Body of pancreas (tissue), 4 donors: Measurements from ENCODE around the gene UBA3.

Source experiments
- POLR2A ChIP-seq, 3 donors: fragments of 450-650 bp; IDR thresholded peaks; one replicate each; pipeline ENCODE4 v1.6.1; 2016; ENCODE audit warnings: antibody characterized with exemption in 3 of 3, mild to moderate bottlenecking in 2 of 3
- TF ChIP-seq, protein P1 (sequence below), 7 experiments: fragments of 450-650 bp in 4 of 7; fragments of 200-600 bp in 3 of 7; sonication (generic) in 3 of 7; IDR thresholded peaks; one replicate each; pipeline ENCODE4 v1.5.1; 2016 to 2019; ENCODE audit warnings: antibody characterized with exemption in 7 of 7

DNA sequence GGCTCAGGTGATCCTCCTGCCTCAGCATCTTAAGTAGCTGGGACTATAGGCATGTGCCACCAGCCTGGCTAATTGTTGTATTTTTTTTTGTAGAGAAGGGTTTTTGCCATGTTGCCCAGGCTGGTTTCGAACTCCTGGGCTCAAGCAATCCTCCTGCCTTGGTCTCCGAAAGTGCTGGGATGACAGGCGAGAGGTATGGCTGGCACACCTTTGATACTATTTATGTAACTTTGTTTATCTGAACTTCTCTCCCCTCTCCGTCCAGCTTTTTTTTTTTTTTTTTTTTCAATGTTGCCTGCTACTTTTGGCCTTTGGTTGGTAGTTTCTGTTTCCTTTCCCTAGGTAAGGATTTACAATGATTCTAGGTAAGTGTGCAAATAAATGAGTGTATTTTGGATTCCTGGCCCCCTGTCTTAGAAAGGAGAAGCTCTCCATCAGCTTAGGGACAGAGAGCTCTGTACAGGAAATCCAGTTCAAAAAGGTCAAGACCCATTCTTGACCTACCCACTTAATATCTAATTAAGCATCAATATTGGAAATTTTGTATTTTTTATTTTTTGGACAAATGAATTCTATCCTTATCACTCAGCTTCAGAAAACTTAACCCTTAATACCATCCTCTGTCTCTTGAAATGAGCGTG, 11.3 kb upstream of the UBA3 start:
- TF ChIP-seq, protein P1, sequence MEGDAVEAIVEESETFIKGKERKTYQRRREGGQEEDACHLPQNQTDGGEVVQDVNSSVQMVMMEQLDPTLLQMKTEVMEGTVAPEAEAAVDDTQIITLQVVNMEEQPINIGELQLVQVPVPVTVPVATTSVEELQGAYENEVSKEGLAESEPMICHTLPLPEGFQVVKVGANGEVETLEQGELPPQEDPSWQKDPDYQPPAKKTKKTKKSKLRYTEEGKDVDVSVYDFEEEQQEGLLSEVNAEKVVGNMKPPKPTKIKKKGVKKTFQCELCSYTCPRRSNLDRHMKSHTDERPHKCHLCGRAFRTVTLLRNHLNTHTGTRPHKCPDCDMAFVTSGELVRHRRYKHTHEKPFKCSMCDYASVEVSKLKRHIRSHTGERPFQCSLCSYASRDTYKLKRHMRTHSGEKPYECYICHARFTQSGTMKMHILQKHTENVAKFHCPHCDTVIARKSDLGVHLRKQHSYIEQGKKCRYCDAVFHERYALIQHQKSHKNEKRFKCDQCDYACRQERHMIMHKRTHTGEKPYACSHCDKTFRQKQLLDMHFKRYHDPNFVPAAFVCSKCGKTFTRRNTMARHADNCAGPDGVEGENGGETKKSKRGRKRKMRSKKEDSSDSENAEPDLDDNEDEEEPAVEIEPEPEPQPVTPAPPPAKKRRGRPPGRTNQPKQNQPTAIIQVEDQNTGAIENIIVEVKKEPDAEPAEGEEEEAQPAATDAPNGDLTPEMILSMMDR (IDR thresholded peaks at IDR 0.05): no peak
- TF ChIP-seq POLR2A (IDR thresholded peaks at IDR 0.05): no peak
